K562 (cell line): ENCODE data around the gene APLNR. TPM values are rescaled to one million over a fixed set of nuclear protein-coding genes. Genes with fewer than 3 reads are reported as not detected.

Source experiments
- ADNP ChIP-seq: fragments of 200-800 bp; sonication (Bioruptor generic); IDR thresholded peaks from 2 replicates; pipeline ENCODE4 v1.6.1; 2016; ENCODE audit warnings: missing genetic modification characterization, missing compliant biosample characterization
- CHD1 ChIP-seq: fragments of 200-600 bp; sonication (generic); IDR thresholded peaks from one replicate; pipeline ENCODE4 v1.6.1; 2012; ENCODE audit warnings: mild to moderate bottlenecking, moderate library complexity, low read length, inconsistent platforms
- COPS2 ChIP-seq: fragments of 450-650 bp; conservative IDR thresholded peaks from 2 replicates; pipeline ENCODE4 v1.6.1; 2016; ENCODE audit warnings: mild to moderate bottlenecking, moderate library complexity
- GMEB1 ChIP-seq: fragments of 250-450 bp; sonication (Bioruptor Pico); IDR thresholded peaks from 2 replicates; pipeline ENCODE4 v1.4.0; 2020; ENCODE audit warnings: mild to moderate bottlenecking
- IRF2 ChIP-seq: sonication (generic); formaldehyde crosslinking; IDR thresholded peaks from 2 replicates; pipeline ENCODE4 v1.8.1; 2022; ENCODE audit warnings: mild to moderate bottlenecking, missing genetic modification reagents
- PBX2 ChIP-seq, 2 experiments: IDR thresholded peaks in 1 of 2; conservative IDR thresholded peaks in 1 of 2; 2 replicates each; pipeline ENCODE4 v1.6.1; 2016; ENCODE audit warnings: low read depth in 2 of 2, mild to moderate bottlenecking in 1 of 2, missing compliant biosample characterization in 1 of 2, missing genetic modification characterization in 1 of 2, moderate library complexity in 1 of 2
- RCOR1 ChIP-seq, 2 experiments: IDR thresholded peaks; 2 replicates each; pipeline ENCODE4 v1.6.1; 2012; ENCODE audit warnings: low read depth in 2 of 2, low read length in 2 of 2, borderline replicate concordance in 1 of 2, improper control_type of control experiment in 1 of 2
- SOX6 ChIP-seq: fragments of 450-650 bp; IDR thresholded peaks from 2 replicates; pipeline ENCODE4 v1.6.1; 2014; ENCODE audit warnings: mild to moderate bottlenecking
- ZBTB8A ChIP-seq: fragments of 450-650 bp; IDR thresholded peaks from 2 replicates; pipeline ENCODE4 v1.6.1; 2018; ENCODE audit warnings: mild to moderate bottlenecking, moderate library complexity; ENCODE audit not compliant: partially characterized antibody
- ZNF282 ChIP-seq: sonication (generic); formaldehyde crosslinking; IDR thresholded peaks from 2 replicates; pipeline ENCODE4 v1.8.1; 2023; ENCODE audit warnings: missing genetic modification reagents
- polyA plus RNA-seq, 8 experiments: library from polyadenylated mRNA; depleted of rRNA in 4 of 8; stranded (reverse) in 5 of 8; unstranded in 3 of 8; fragments of >200 nt; fragmentation: Nextera tagmentation in 2 of 8; fragmentation: Illumina TruSeq in 1 of 8; extraction: Ambion mirVana in 2 of 8; extraction: Trizol in 1 of 8; gene quantifications; 2 replicates each; pipeline versions ENCODE4 v1.2.1 to v1.2.3, GENCODE V29; 2011 to 2014; ENCODE audit warnings: inconsistent platforms in 1 of 8, missing spikeins in 1 of 8
- total RNA-seq, 7 experiments: library from RNA; depleted of rRNA in 6 of 7; stranded (reverse); fragments of >200 nt in 6 of 7; fragmentation: Illumina TruSeq in 2 of 7; extraction: Trizol in 2 of 7; gene quantifications; 2 replicates each; pipeline versions ENCODE4 v1.2.1 to v1.2.3, GENCODE V29; 2011 to 2021; ENCODE audit warnings: low replicate concordance in 1 of 7

The APLNR gene
- total and polyA plus RNA-seq, 9 of the 15 experiments (the other 6 are each of a cell fraction or from before 2014, with no cell fraction given), result 0.15 to 2.0 (median 0.65) TPM

GRCh38 chr11:57213342-57214097 lies 23.5 kb downstream of the APLNR start (continued):
- TF ChIP-seq ADNP (tag) (no peak), SOX6 (peak; percentile 57), CHD1 (no peak), PBX2 (CRISPR knock-in tag; IDR thresholded peaks at IDR 0.05; ENCODE audit: low read depth) (no peak), PBX2 (tag; conservative IDR thresholded peaks at IDR 0.05; ENCODE audit: low read depth) (peak; percentile 78), IRF2 (CRISPR knock-in tag) (no peak), GMEB1 (CRISPR knock-in tag) (no peak), COPS2 (no peak), ZNF282 (CRISPR knock-in tag) (no peak), ZBTB8A (no peak), RCOR1 (IDR thresholded peaks at IDR 0.05; ENCODE audit: borderline replicate concordance in 1 of 2, low read depth in 2 of 2, low read length in 2 of 2) (peak in 1 of 2 experiments; percentile 54; a peak in 1 of 4 replicates)
